NCI-H2029 treated with DMSO at 0.1 percent for 48 hours (cell line): ENCODE results near the gene LHFPL2.

Source experiments
- DNase-seq: peaks from one replicate; lab custom pipeline; 2025; lab: John Stamatoyannopoulos, UW

Gene LHFPL2

DNA sequence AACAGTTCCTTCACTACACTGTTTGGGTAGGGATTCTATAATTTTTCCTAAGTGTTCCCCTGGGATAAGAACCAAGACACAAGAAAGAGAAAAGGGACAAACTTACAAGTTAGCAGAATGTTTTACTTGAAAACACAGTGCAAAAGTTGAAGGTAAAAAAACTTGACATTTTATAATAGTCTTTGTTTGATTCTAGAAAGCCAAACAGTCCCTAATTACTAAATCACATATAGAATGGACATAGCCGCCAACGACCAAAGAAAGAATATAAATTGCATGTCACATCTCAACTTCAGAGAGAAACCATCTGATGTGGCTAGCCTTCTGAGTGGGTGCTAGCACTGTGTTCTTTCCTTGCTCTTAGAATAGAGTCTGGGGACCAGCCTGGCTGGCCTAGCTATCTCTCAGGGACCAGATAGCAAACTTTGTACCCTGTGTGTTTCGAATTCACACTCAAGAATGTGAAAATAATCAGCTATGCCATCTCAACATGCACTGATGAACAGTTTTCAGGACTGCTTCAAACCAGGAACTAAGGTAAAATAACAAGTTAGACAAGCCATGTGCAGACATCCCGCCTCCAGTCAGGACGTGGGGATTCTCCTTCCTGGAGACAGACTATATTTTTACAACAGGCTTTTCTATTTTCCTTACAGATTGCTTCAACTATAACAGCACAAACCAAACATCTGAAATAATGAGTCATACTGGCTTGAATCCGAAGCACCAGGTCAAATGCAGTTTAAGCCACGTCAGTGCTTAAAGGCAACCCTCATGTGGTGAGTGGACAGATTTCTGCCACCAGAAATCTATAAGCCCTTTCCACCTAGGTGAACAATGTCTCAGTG lies 53.7 kb downstream of the LHFPL2 start:
- DNase-seq = no peak

DNA sequence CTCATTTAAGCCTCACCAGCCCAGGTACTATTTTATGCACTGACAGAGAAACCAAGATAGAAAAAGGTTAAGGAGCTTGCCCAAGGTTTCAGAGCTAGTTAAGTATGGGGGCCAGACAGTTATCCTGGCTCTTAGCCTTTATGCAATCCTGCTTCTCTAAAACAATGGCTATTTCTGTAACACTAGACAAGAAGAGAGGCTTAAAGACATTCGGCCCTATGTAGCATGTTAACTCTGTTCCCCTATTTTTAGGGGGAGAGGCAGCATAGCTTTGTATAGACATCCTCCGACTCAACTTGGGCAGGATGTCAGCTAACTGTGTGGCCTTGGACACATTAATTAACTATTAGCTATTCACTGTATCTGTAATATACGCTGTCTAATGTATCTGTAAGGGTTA lies 54.6 kb downstream of the LHFPL2 start:
- DNase-seq = no peak

DNA sequence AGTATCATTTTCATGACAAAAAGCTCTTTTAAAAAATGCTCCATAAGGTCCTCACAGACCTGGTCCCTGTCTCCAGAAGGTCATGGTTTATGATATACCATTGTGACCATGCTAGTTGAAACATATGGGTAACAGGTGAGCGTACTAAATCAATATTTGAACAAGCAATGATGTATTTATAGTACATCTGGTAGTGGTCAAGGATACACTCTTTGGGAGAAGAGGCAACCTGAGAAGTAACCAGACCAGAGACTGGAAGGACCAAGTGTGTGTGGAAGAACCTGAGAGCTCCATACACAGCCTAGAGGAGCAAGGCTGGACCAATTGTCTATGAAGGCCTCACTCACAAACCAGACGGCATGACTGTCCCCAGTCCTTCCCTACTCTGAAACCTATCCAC lies 55.1 kb downstream of the LHFPL2 start:
- DNase-seq = peak; percentile 41

DNA sequence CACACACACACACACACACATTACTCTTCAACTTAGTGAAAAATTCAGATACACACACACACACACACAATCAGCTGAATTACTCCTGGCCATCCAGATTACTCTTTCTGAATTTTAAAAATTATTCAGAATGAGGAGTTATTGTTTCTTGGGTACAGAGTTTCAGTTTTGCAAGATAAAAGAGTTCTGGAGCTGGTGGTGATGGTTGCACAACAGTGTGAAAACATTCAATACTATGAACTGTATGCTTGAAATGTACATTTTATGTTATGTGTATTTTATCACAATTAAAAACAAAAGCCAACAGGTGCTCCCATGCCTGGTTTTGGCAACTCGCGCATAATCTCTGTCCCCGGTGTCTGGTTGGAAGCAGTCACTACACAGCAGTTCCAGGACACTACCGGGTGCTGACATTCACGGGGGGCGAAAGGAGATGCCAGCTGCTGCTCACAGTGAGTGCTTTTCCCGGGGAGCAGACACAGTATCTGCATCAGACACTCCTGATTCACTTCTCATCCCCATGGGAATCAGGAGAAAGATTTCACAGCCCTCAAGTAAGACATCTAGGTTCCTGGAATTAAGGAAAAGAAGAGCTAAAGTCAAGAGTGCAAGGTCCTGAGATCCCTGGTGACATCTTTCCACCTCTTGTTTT lies 55.7 kb downstream of the LHFPL2 start:
- DNase-seq = no peak

DNA sequence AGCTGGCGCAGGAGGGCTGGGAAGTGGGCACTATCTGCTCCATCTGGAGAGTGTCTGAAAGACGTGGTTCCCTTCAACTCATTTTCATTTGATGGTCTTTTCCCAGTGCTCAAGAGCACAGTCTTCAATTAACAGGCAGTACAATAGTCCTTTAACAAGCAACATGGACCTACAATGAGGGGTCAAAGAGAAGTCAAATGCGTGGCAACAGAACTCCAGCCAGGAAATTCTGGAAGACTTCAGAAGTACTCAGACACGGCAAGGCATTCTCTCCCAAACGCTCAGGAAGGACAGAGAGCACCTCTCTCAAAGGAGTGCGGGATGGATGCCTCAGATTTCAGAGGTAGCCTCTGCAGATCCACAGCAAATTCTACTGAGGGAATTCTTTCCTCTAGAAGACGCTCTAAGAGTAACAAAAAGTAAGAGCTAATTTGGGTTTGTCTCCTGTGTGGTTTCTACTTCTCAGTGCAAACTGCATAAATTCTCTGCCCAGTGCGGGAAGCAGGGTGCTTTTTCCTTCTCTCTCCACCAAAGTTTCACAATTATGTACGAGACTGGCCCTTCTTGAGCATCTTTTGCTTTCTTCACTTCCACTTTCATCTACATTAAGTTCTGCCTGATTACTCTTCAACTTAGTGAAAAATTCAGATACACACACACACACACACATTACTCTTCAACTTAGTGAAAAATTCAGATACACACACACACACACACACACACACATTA lies 56.4 kb downstream of the LHFPL2 start:
- no peak for DNase-seq

DNA sequence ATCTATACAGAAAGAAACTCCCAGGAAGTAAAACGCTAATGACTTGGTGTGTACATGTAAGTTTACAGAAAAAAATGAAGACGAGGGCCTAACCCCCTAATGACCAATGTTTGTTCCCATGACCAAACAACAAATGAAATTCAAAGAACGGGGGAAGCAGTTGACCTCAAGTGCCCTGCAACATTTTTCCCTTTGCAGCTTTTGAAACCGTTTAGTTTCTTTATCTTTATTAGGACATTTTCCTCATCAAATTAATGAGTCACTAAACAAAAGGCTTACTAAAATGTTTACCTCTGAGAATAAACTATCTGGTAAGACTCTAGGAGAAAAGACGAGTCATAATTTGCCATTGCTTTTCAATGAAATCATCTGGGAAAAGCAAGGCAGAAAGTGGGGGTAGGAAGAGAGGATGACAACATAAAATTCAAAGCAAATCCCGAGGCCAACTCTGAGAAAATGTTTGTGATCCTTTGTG lies 57.4 kb downstream of the LHFPL2 start:
- no peak for DNase-seq

DNA sequence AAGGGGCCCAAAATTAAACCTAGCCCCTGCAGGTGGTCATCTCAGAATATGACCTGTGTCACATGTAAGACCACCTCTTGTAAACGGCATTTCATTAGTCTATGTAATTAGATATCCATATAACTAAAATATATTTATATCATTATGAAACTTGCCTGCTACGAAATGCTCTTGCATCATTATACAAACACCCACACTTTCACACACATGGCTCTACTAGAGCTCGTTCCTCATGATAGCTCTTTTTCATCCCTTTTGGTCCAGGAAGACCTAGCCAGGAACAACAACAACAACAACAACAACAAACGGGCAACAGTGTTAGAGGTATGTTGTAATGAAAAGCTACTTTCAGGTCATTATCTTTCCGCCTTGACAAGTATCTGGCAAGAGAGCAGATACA lies 58.6 kb downstream of the LHFPL2 start:
- DNase-seq = no peak

DNA sequence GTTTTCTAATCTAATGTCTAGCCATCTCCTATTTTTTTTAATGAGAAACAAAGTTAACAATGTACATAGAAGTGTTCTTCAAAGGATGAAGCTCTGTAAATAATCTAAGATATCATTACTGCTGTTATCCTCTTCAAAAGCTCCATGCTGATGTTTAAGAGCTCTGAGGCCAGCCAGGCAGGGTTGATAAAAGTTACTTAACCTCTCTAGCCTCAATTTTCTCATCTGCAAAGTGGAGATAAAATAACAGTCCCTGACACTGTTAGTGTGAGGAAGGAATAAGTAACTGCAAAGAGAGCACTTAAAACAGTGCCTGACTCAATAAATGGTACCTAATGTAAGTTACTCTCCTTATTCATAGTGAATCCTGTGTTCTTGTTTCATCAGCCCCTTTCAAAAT lies 60.1 kb downstream of the LHFPL2 start:
- DNase-seq = no peak

DNA sequence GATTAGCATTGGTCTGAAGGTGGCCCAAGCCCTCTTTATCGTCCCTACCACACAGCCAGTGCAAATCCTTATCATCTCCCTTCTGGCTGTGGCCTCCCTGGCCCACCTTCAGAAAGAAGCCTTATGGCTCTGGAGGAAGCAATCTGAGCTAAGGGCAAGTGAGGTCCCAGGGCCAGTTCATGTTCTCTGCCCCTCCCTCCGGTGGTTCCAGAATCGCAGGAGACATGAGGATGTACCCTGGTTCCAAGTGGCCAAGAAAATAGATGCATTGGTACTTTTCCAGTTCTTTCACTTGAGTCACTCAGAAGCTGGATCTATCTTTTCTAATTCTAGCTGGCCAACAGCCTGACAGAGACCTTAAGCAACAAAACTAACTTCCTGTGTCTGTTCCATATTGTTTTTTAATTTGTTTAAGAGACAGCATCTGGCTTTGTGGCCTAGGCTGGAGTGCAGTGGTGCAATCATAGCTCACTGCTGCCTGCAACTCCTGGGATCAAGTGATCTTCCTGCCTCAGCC lies 60.7 kb downstream of the LHFPL2 start:
- no peak for DNase-seq

DNA sequence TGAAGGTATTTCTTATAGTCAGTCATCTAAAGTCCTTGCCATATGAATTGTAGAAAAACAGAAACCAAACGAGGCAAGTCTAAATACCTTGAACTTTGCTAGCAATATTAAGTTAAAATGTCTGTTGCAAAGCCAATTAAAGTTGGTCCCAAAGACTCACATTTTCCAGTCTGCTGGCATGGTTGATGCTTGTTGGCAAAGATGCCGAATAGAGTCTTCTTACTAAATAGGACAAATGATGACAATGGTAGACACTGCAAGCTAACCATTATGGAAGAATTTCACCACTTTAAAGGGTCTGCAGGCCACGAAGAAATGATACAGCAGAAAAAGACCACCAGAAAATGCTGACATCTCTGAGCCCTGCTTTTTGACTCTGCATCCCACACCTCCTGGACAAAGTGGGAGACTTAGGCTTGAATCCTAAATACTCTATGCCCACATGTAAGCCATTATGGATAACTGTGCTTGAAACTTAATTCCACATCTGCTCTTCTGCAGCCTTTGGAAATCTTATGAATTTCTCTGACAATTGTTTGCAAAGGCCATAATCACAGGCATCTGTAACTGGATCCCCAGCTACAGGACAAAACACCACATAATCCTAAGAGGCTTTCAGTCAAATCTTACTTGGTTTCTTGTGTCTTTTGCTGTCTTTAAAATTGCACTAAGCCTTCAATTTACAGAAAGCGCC lies 61.3 kb downstream of the LHFPL2 start:
- DNase-seq = no peak

DNA sequence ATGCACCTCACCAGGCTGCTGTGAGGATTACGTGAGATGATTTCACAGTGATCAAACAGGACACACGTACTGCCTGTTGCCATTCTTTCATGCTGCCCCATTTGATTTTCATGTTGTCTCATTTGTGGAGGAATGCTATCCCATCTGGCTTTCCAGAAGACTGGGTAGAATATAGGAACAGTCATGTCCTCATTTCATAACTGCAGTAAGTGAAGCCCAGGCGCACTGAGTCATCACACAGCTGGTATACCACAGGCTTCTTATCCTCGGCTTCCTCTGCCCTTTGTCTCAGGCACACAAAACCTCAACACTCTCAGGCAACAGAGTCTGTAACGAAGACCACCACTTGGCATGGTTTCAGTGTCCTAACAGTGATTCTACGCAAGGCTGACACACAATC lies 62.3 kb downstream of the LHFPL2 start:
- no peak for DNase-seq

DNA sequence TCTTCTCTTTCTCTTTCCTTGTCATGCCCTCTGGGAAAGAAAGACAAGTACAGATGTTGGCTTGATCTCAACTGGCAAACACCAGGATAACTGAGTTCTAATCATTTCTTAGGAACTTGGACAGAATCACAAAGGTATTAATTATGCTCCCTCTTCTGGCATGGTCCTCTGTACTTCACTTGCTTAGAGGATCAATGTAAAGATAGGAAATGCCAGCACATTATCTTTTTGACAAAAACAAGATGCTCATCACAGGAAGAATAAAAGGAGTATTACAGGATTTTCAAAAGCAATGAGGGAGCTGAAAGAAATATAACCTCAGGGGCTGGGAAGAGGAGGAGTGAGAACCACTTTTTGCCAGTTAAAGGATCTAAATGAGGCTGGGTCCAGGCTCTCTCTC lies 70.6 kb downstream of the LHFPL2 start:
- no peak for DNase-seq

DNA sequence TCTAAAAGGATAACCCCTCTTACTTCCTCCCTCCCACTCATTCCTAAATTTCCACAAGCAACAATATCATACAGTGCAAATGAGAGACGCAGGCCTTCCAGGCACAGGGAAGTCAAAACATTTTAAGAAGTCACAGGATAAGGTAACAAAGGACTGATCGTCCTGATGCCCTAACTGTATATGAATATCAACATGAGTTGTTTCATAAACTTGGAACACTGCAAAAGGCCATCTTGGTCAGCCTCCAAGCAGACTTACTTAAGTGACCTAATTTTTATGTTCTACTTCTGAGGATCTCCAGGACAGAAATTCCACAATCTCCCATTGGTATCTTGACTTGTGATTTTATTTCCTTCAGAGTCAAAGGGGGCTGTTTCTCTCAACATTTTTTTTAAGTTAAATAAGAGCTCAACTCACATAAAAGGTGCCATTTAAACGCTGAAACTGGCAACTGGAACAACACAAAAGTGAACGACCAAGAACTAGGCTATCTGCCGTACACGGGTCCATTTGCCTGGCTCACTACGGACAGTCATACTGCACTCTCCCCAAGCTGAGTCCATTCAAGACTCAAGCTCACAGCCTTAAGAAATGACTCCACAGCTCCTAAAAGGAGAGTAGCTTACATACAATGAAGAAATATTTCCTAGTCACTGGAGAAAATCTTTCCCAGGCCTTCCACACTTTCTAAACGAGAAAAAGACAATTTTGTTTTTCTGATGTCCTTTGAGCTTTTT lies 71.3 kb downstream of the LHFPL2 start:
- DNase-seq = no peak

DNA sequence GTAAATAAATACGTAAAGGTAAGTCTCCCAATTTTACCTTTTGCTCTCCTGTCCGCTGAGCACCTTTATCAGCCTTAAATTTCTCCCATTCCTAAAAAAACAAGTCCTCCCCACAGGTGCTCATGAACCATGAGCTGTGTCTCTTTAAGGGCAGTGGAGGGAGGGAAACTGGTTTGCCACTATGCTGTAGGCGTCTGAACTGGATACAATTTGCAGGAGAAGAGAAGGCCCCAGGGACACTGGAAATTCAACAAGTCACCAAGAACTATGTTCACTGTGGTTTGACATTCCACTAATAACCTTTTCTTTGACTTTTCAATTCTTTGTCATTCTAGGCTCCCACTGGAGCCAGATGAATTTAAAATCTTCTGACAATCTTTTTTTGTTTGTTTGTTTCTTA lies 72.2 kb downstream of the LHFPL2 start:
- no peak for DNase-seq

DNA sequence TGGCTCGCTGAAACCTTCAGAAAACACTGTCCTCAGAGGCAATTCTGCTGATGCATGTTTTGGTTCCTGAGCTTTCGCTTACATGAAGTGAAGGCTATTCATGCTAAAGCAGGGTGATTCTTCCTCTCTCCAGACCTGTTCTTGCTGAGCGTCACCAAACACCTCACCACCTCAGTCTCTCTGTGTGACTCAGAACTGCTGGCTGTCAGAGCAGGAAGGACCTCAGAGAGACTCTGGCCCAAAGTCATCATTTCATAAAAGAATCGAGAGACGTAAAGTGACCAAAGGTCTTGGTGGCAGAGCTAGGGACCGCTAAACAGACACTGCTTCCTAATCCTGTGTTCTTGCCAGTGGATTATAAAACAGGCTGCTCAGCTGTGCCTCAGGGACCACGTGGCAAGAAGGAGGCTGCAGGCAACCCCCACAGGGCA lies 73.8 kb downstream of the LHFPL2 start:
- no peak for DNase-seq

DNA sequence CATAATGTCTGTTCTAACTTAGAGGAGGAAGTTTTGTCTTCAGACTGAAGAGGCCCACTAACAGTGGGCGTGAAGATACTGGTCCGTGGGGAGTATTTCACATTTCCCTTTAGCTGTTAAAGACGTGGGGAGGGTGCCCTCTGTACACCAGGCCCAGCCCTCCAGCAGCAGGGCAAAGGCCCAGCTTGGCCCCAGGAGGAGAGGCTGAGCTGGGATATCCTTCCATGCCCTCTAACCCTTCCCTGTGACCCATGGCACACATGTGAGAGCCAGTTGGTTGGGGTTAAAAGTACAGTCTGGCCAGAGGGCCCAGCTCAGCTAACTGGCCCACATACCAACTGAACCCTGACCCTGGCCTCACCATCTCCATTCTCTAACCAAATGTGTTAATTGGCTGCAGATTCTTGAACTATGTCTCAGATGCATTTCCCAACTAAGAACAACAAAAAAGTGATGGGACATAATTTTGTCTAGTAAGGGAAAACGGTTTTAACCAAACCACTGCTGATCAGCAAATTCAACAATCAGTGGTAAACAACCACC lies 74.4 kb downstream of the LHFPL2 start:
- no peak for DNase-seq

DNA sequence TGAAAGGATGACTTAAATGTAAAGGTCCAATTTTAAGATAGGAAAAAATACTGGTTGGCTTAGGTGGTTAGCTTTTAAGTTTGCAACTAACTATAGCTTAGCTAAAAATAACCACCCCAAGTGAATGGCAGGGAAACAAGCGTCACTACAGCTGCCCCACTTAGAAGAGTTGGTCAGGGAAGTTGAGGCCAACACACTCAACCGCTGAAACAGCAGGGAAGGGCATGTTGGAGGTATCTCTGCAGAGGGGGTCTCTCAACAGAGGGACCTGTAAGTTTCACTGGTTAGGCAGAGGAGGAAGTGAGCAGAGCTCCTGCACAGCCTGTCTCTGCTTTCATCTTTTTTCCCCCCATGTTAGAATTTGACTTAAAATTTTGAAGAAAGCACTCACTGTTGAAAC lies 75.3 kb downstream of the LHFPL2 start:
- DNase-seq = no peak

DNA sequence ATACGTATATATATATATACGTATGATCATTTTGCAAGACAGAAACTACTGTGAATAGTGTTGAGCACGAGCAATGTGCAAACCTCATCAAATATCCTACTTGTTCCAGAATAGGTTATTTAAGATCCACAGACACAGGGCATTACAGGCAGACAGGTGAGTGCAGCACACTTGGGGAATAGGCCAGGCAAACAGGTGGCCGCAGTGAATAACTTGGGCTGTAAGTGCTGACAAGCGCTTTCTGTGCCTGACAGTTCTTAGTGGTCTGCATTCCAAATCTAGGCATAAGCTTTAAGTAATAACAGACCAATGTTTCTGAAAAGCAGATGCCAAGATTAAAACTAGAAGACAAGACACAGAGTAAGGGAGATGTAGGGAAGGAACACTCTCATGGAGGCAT lies 77.9 kb downstream of the LHFPL2 start:
- no peak for DNase-seq

DNA sequence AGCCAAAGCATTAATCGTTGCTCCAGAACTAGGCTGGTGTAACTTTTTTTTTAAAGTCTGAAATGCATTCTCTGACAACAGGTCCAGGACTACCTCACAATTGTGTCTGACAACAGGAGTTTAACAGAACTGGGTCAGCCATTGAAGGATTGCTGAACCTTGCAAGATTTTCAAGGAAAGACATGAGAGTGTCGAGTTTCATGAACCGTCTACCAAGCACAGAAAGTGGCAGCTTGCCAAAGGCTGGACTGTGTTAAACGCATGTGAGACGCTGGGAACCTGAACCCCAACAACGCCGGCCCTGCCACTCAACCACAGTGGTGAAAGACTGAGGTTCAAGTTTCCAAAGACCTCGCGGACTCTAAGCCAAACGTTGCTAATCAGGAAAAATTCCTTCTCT lies 79.1 kb downstream of the LHFPL2 start:
- peak; percentile 28 for DNase-seq

DNA sequence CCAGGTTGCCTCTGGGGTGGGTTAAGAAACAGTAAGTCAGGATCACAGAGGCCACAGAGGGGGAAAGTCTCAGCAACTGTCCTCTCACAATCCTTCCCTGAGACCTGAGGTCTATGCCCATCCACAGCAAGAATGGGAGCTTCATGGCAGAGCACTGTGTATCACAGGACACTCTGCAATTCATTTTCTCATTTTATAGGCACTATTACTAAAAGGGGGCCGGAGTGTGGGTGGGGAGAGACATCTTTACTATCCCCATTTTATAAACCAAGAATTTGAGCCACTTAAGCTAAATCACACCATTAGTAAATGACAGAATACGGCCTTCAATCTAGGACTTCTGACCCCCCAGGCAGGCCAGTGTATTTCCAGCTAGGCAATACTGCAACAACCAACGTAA lies 79.9 kb downstream of the LHFPL2 start:
- no peak for DNase-seq

DNA sequence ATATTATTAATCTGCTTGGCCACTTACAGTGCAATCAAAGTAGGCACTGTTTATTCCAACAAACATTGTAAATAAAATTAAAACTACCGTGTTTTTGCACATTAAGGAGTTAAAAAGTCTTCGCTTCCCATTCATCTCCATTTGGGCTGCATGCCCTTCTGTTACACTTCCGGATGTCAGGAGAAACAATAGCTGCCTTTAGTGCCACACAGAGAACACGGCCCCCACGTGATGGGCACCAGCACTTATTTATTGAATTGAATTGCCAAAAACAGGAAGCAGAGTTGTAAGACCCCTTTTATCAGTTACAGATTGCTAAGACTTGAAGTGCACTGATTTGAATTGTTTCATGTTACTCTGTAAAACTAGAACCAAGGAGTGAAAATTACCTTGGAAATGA lies 80.4 kb downstream of the LHFPL2 start:
- DNase-seq = no peak
